Naive thymus-derived CD4-positive, alpha-beta T cell (primary cell): ENCODE results near the gene CLIC3. TPM values are rescaled to one million over a fixed set of nuclear protein-coding genes. Genes with fewer than 3 reads are reported as not detected.

Experiments used
- ATAC-seq: fragments of 150-1000 bp; cut with Tn5 transposase; 2 replicates; pipeline ENCODE4 v1.10.0; 2021; ENCODE audit warnings: mild to moderate bottlenecking, moderate library complexity
- CTCF ChIA-PET: fragments of 350-600 bp; sonication (Branson Sonifier 250); formaldehyde crosslinking; loops from one replicate; lab custom pipeline; 2021; ENCODE audit warnings: antibody characterized with exemption; lab: Charles Lee
- POLR2A ChIA-PET: fragments of 350-600 bp; sonication (Branson Sonifier 250); formaldehyde crosslinking; loops from one replicate; lab custom pipeline; 2021; ENCODE audit warnings: antibody characterized with exemption, inconsistent platforms; lab: Charles Lee
- DNase-seq, 9 donors: peaks; one replicate each; pipeline versions ENCODE4 v3.0.0 to v3.0.0-alpha.2; 2020 to 2022; ENCODE audit warnings: mixed read lengths in 1 of 9
- H3K27ac ChIP-seq: one replicate; pipeline ENCODE4 v1.7.0; 2013; ENCODE audit warnings: mild to moderate bottlenecking, low read depth, low read length, moderate library complexity
- H3K27me3 ChIP-seq, 2 donors: one replicate each; pipeline ENCODE4 v1.7.0; 2013; ENCODE audit warnings: low read length in 2 of 2, mild to moderate bottlenecking in 2 of 2, moderate library complexity in 2 of 2; ENCODE audit not compliant: control insufficient read depth in 2 of 2, insufficient read depth in 2 of 2
- H3K36me3 ChIP-seq, 3 experiments: 1 replicate in 2 of 3; 2 replicates in 1 of 3; pipeline ENCODE4 v1.7.0; 2013; ENCODE audit warnings: low read length in 3 of 3, mild to moderate bottlenecking in 3 of 3, moderate library complexity in 1 of 3; ENCODE audit not compliant: insufficient read depth in 3 of 3, control insufficient read depth in 2 of 3
- H3K4me1 ChIP-seq, 2 donors: one replicate each; pipeline ENCODE4 v1.7.0; 2013; ENCODE audit warnings: low read length in 2 of 2, mild to moderate bottlenecking in 2 of 2, moderate library complexity in 1 of 2; ENCODE audit not compliant: control insufficient read depth in 2 of 2, insufficient read depth in 2 of 2
- H3K4me3 ChIP-seq: 2 replicates; pipeline ENCODE4 v1.7.0; 2013; ENCODE audit warnings: mild to moderate bottlenecking, low read length
- H3K9me3 ChIP-seq, 3 experiments: 1 replicate in 2 of 3; 2 replicates in 1 of 3; pipeline ENCODE4 v1.7.0; 2013; ENCODE audit warnings: low read length in 3 of 3; ENCODE audit not compliant: control insufficient read depth in 2 of 3
- H3K27ac Mint-ChIP-seq, 9 donors: one replicate each; pipeline ENCODE4 v1.8.0; 2020 to 2022; ENCODE audit warnings: mixed read lengths in 9 of 9, mild to moderate bottlenecking in 8 of 9, moderate library complexity in 5 of 9, inconsistent platforms in 2 of 9
- H3K27me3 Mint-ChIP-seq, 5 donors: one replicate each; pipeline ENCODE4 v1.8.0; 2021 to 2022; ENCODE audit warnings: mixed read lengths in 5 of 5, mild to moderate bottlenecking in 1 of 5
- H3K36me3 Mint-ChIP-seq, 5 donors: one replicate each; pipeline ENCODE4 v1.8.0; 2020 to 2022; ENCODE audit warnings: mixed read lengths in 5 of 5, mild to moderate bottlenecking in 3 of 5, inconsistent platforms in 1 of 5
- H3K4me1 Mint-ChIP-seq, 7 donors: one replicate each; pipeline ENCODE4 v1.8.0; 2020 to 2022; ENCODE audit warnings: mixed read lengths in 7 of 7, mild to moderate bottlenecking in 3 of 7, inconsistent platforms in 1 of 7
- H3K4me3 Mint-ChIP-seq, 10 donors: one replicate each; pipeline ENCODE4 v1.8.0; 2020 to 2022; ENCODE audit warnings: mild to moderate bottlenecking in 10 of 10, mixed read lengths in 10 of 10, moderate library complexity in 6 of 10, inconsistent platforms in 2 of 10
- H3K9me3 Mint-ChIP-seq, 11 donors: one replicate each; pipeline ENCODE4 v1.8.0; 2020 to 2022; ENCODE audit warnings: mixed read lengths in 11 of 11, mild to moderate bottlenecking in 4 of 11, inconsistent platforms in 1 of 11, moderate library complexity in 1 of 11
- intact Hi-C, 2 donors: fragments of 100-400 bp; cut with micrococcal nuclease; formaldehyde crosslinking; loops; one replicate each; pipeline ENCODE4 v1.15.1; 2023
- polyA plus RNA-seq, 2 donors: library from polyadenylated mRNA; unstranded; fragments of 300-500 nt; fragmentation: Illumina TruSeq; gene quantifications; one replicate each; pipeline ENCODE4 v1.2.3, GENCODE V29; 2021
- total RNA-seq, 6 experiments: library from RNA in 5 of 6; stranded (reverse) in 5 of 6; gene quantifications; 1 replicate in 5 of 6; 2 replicates in 1 of 6; pipeline ENCODE4 v1.2.3 and lab custom pipeline; 2021 to 2026

CLIC3 gene
- total and polyA plus RNA-seq, 7 experiments from 2014 or later, result 0.31 to 13.0 (median 0.64) TPM; not detected in 1

DNA sequence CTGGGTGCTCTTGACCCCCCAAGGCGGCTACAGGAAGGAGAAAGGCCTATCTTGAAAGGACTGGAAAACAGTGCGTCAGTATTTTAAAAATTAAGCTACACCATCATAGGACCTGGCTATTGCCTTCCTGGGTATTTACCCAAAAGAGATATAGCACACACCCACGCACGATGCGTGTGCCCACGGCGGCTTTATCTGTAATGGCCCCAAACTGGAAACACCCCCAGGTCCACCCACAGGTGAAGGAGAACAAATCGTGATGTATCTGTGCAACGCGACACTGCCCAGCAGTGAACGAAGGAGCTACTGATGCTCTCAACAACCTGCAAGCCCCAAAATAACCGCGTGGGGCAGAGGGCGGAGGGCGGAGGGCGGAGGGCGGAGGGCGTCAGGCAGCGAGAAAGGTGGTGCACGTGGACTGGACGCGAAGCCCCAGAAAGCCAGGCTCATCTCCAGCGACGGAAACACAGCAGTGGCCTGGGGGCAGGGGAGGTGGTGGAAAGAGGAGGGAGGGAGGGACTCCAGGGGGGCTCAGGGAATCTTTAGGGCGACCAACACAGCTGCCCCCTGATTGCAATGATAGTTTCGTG, 31.4 kb downstream of the CLIC3 start:
- H3K9me3 Mint-ChIP-seq, result no peaks in the 10 kb centered on the region
- H3K9me3 ChIP-seq, result no peaks in the 10 kb centered on the region
- ATAC-seq (no peak), DNase-seq (no peak)
- intact Hi-C loops, result no loop called here
- peak overlapping the region in 4 of 10 donors; percentile 13 to 48 (median 33) for H3K4me3 Mint-ChIP-seq
- no peak overlapping the region for H3K27ac Mint-ChIP-seq
- no peaks in the 10 kb centered on the region for H3K36me3 Mint-ChIP-seq
- peaks cover 0 to 36% (median 21%) of the 10 kb centered on the region in 7 donors for H3K4me1 Mint-ChIP-seq
- peaks cover 0 to 6% (median 0%) of the 10 kb centered on the region in 5 donors for H3K27me3 Mint-ChIP-seq
- peaks cover 12 to 49% of the 10 kb centered on the region in 2 donors for H3K4me1 ChIP-seq
- no peaks in the 10 kb centered on the region for H3K36me3 ChIP-seq
- H3K27ac ChIP-seq, result no peak overlapping the region
- POLR2A ChIA-PET, result interaction anchor here (0.7 to 1.2 kb wide), 2 partner anchors 9 to 28 kb away, joined by 3 read pairs; no protein-coding TSS in a partner anchor
- no peaks in the 10 kb centered on the region for H3K27me3 ChIP-seq
- CTCF ChIA-PET, result no interaction called here
- H3K4me3 ChIP-seq, result no peak overlapping the region

GRCh38 chr9:136964171-136964689, 32.1 kb downstream of the CLIC3 start:
- ChIA-PET CTCF (no interaction called here), POLR2A (interaction anchor here (0.7 kb wide), 1 partner anchor 10 kb away, joined by 3 read pairs; no protein-coding TSS in a partner anchor)
- H3K4me3 ChIP-seq, result no peak overlapping the region
- DNase-seq, result no peak
- Mint-ChIP-seq H3K27me3 (peaks cover 0 to 6% (median 0%) of the 10 kb centered on the region in 5 donors), H3K36me3 (no peaks in the 10 kb centered on the region), H3K4me3 (no peak overlapping the region), H3K27ac (no peak overlapping the region), H3K9me3 (no peaks in the 10 kb centered on the region), H3K4me1 (peaks cover 0 to 37% (median 22%) of the 10 kb centered on the region in 7 donors)
- no peaks in the 10 kb centered on the region for H3K36me3 ChIP-seq
- ATAC-seq, result no peak
- peaks cover 12 to 56% of the 10 kb centered on the region in 2 donors for H3K4me1 ChIP-seq
- no peak overlapping the region for H3K27ac ChIP-seq
- no peaks in the 10 kb centered on the region for H3K27me3 ChIP-seq
- intact Hi-C loops, result no loop called here
- no peaks in the 10 kb centered on the region for H3K9me3 ChIP-seq

DNA sequence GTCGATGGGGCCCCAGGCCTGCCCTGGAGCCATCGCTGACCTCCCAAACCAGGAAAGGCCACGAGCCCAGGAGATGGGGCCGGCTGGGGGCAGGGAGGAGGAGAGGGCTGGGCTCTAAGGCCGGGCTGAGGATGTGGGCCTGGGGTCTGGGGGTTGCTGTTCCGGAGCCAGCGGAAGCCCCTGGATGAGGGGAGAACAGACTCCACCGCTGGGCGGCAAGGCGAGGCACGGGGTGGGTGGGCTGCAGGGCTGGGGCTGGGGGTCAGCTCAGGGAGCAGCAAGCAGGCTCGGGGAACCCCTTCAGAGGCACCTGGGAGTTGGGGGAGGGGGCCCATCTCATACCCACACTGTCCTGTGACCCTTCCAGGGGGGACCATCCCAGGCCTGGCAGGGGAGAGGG, 32.6 kb downstream of the CLIC3 start:
- peaks cover 0 to 37% (median 22%) of the 10 kb centered on the region in 7 donors for H3K4me1 Mint-ChIP-seq
- Histone ChIP-seq H3K4me3 (no peak overlapping the region), H3K36me3 (no peaks in the 10 kb centered on the region), H3K9me3 (no peaks in the 10 kb centered on the region), H3K4me1 (peaks cover 12 to 61% of the 10 kb centered on the region in 2 donors), H3K27ac (no peak overlapping the region), H3K27me3 (no peaks in the 10 kb centered on the region)
- H3K27me3 Mint-ChIP-seq, result peaks cover 0 to 6% (median 0%) of the 10 kb centered on the region in 5 donors
- DNase-seq (no peak), ATAC-seq (no peak)
- no peaks in the 10 kb centered on the region for H3K36me3 Mint-ChIP-seq
- ChIA-PET CTCF (no interaction called here), POLR2A (no interaction called here)
- no peak overlapping the region for H3K4me3 Mint-ChIP-seq
- no peaks in the 10 kb centered on the region for H3K9me3 Mint-ChIP-seq
- no peak overlapping the region for H3K27ac Mint-ChIP-seq
- intact Hi-C loops, result no loop called here

GRCh38 chr9:136963341-136963740, 33.0 kb downstream of the CLIC3 start:
- Mint-ChIP-seq H3K27ac (peak overlapping the region in 1 of 9 donors; percentile 60), H3K36me3 (no peaks in the 10 kb centered on the region), H3K4me1 (peaks cover 0 to 37% (median 26%) of the 10 kb centered on the region in 7 donors), H3K9me3 (no peaks in the 10 kb centered on the region), H3K4me3 (no peak overlapping the region), H3K27me3 (peaks cover 0 to 6% (median 0%) of the 10 kb centered on the region in 5 donors)
- ATAC-seq (no peak), DNase-seq (no peak)
- intact Hi-C loops, result no loop called here
- Histone ChIP-seq H3K4me3 (no peak overlapping the region), H3K36me3 (no peaks in the 10 kb centered on the region), H3K27ac (no peak overlapping the region), H3K9me3 (no peaks in the 10 kb centered on the region), H3K4me1 (peaks cover 12 to 65% of the 10 kb centered on the region in 2 donors), H3K27me3 (no peaks in the 10 kb centered on the region)
- POLR2A ChIA-PET, result no interaction called here
- CTCF ChIA-PET, result no interaction called here

- intact Hi-C loops, result no loop called here
- DNase-seq (no peak), ATAC-seq (no peak)
- Mint-ChIP-seq H3K9me3 (no peaks in the 10 kb centered on the region), H3K27me3 (peaks cover 0 to 6% (median 0%) of the 10 kb centered on the region in 5 donors), H3K4me3 (peak overlapping the region in 2 of 10 donors; percentile 28 to 35), H3K27ac (peak overlapping the region in 3 of 9 donors; percentile 44 to 60 (median 55)), H3K4me1 (peaks cover 0 to 37% (median 26%) of the 10 kb centered on the region in 7 donors), H3K36me3 (no peaks in the 10 kb centered on the region)
- Histone ChIP-seq H3K27me3 (no peaks in the 10 kb centered on the region), H3K4me3 (no peak overlapping the region), H3K4me1 (peaks cover 12 to 70% of the 10 kb centered on the region in 2 donors), H3K27ac (no peak overlapping the region), H3K36me3 (no peaks in the 10 kb centered on the region), H3K9me3 (no peaks in the 10 kb centered on the region)
- POLR2A ChIA-PET, result no interaction called here
- CTCF ChIA-PET, result interaction anchor here (0.6 kb wide), 1 partner anchor 60 kb away, joined by 3 read pairs; no protein-coding TSS in a partner anchor
Measured at GRCh38 chr9:136962701-136963248, 33.6 kb downstream of the CLIC3 start.

- no peak overlapping the region for H3K4me3 Mint-ChIP-seq
- Histone ChIP-seq H3K27me3 (no peaks in the 10 kb centered on the region), H3K4me1 (peaks cover 12 to 72% of the 10 kb centered on the region in 2 donors), H3K9me3 (no peaks in the 10 kb centered on the region), H3K4me3 (no peak overlapping the region), H3K36me3 (no peaks in the 10 kb centered on the region), H3K27ac (no peak overlapping the region)
- no peaks in the 10 kb centered on the region for H3K9me3 Mint-ChIP-seq
- peaks cover 0 to 6% (median 0%) of the 10 kb centered on the region in 5 donors for H3K27me3 Mint-ChIP-seq
- no peaks in the 10 kb centered on the region for H3K36me3 Mint-ChIP-seq
- ATAC-seq (no peak), DNase-seq (no peak)
- H3K27ac Mint-ChIP-seq, result no peak overlapping the region
- ChIA-PET CTCF (interaction anchor here (0.6 kb wide), 1 partner anchor 59 kb away, joined by 3 read pairs; no protein-coding TSS in a partner anchor), POLR2A (interaction anchor here (0.9 kb wide), 1 partner anchor 11 kb away, joined by 3 read pairs; no protein-coding TSS in a partner anchor)
- intact Hi-C loops, result no loop called here
- H3K4me1 Mint-ChIP-seq, result peaks cover 0 to 35% (median 26%) of the 10 kb centered on the region in 7 donors
Measured at GRCh38 chr9:136962163-136962562, 34.2 kb downstream of the CLIC3 start.
